Measurements from ENCODE around the gene NCAN.
A peak's percentile ranks its signal among the peaks of the same experiment; 100 is the strongest.

- TF ChIP-seq CTCF (IDR thresholded peaks at IDR 0.05) (peak in 1 of 6 experiments; percentile 6), POLR2A (IDR thresholded peaks at IDR 0.05) (peak in 1 of 4 donors; percentile 8)
These were observed 8.5 kb upstream of the NCAN start, which contains the start of gene NR2C2AP for GRCh38 chr19:19203012-19203856.

Data from esophagus squamous epithelium (tissue), 4 donors.